Adrenal gland (tissue), 12 donors: Measurements from ENCODE around the gene LIPC. TPM values are rescaled to one million over a fixed set of nuclear protein-coding genes. Genes with fewer than 3 reads are reported as not detected.

ENCODE experiments used
- DNase-seq, 7 donors: peaks; one replicate each; pipeline ENCODE4 v3.0.0-alpha.2; 2019 to 2020
- H3K27ac ChIP-seq, 5 donors: fragments of 200-600 bp; sonication (generic) in 4 of 5; 1 replicate in 3 of 5; 2 replicates in 2 of 5; pipeline versions ENCODE4 v1.5.1 to v1.8.0; 2016 to 2020; ENCODE audit warnings: mild to moderate bottlenecking in 1 of 5
- H3K27me3 ChIP-seq: fragments of 200-600 bp; 2 replicates; pipeline ENCODE4 v1.8.0; 2021
- H3K36me3 ChIP-seq, 2 donors: fragments of 200-600 bp; replicated peaks in 1 of 2; 1 replicate in 1 of 2; 2 replicates in 1 of 2; pipeline versions ENCODE4 v1.5.1 to v1.8.0; 2018 to 2022
- H3K4me1 ChIP-seq, 2 donors: fragments of 200-600 bp; replicated peaks in 1 of 2; 1 replicate in 1 of 2; 2 replicates in 1 of 2; pipeline versions ENCODE4 v1.5.1 to v1.8.0; 2018 to 2021
- H3K4me3 ChIP-seq, 4 donors: fragments of 200-600 bp; sonication (generic) in 3 of 4; one replicate each; pipeline ENCODE4 v1.5.1; 2016 to 2018
- H3K9me3 ChIP-seq, 3 donors: fragments of 200-600 bp; sonication (generic) in 1 of 3; replicated peaks in 1 of 3; 1 replicate in 2 of 3; 2 replicates in 1 of 3; pipeline versions ENCODE4 v1.5.1 to v1.8.0; 2016 to 2021
- POLR2A ChIP-seq, 2 donors: fragments of 450-650 bp; IDR thresholded peaks; one replicate each; pipeline ENCODE4 v1.6.1; 2017; ENCODE audit warnings: antibody characterized with exemption in 2 of 2, mild to moderate bottlenecking in 2 of 2, moderate library complexity in 1 of 2
- WGBS, 4 donors: extraction: QIAGEN DNeasy Blood & Tissue Kit in 2 of 4; methylation state at CpG; one replicate each; pipeline versions ENCODE4 v1.1.5 to v1.1.7; 2013 to 2017; 5-methylcytosine and 5-hydroxymethylcytosine counted together
- intact Hi-C, 2 donors: fragments of 100-400 bp; cut with DNase I; formaldehyde crosslinking; loops; one replicate each; pipeline versions ENCODE4 v1.14.1 to v1.15.0; 2022 to 2023
- polyA plus RNA-seq, 3 donors: library from polyadenylated mRNA; stranded (reverse); fragments of 200-250 nt in 2 of 3; fragments of 350-450 nt in 1 of 3; fragmentation: Illumina TruSeq in 1 of 3; extraction: RNeasy Lipid Tissue Mini Kit (QIAGEN cat#74804) in 1 of 3; gene quantifications; one replicate each; pipeline ENCODE4 v1.2.3, GENCODE V29; 2013 to 2014
- total RNA-seq, 9 donors: library from RNA; depleted of rRNA in 4 of 9; stranded (reverse); fragments of >200 nt in 4 of 9; fragments of 120-200 nt in 1 of 9; fragmentation: NEBNext Ultra II Directional in 1 of 9; extraction: Animal tissue kit (Norgen Biotek cat#: 25700) in 1 of 9; gene quantifications; one replicate each; pipeline versions ENCODE4 v1.1.0 to v1.2.4, GENCODE V29; 2013 to 2023
- TF ChIP-seq, protein P1 (sequence below), 6 experiments: fragments of 450-650 bp in 4 of 6; fragments of 200-600 bp in 2 of 6; sonication (generic) in 1 of 6; IDR thresholded peaks; 1 replicate in 5 of 6; 2 replicates in 1 of 6; pipeline versions ENCODE4 v1.5.1 to v1.8.0; 2016 to 2021; ENCODE audit warnings: antibody characterized with exemption in 6 of 6, mild to moderate bottlenecking in 2 of 6, moderate library complexity in 1 of 6
- donor health status: healthy with polysubstance abuse.
- donor health status: Bipolar disorder and iron deficiency.
- donor health status: DM: yes; HTN: yes; CAD: no.
- donor health status: DM: no; HTN: no; CAD: no.
- donor health status: DM: no; HTN: no; CAD: no.
- donor health status: DM: yes; HTN: yes; CAD: no.

LIPC gene
- total and polyA plus RNA-seq, 12 donors: 0.11 to 1.0 (median 0.24) TPM; not detected in 5

DNA sequence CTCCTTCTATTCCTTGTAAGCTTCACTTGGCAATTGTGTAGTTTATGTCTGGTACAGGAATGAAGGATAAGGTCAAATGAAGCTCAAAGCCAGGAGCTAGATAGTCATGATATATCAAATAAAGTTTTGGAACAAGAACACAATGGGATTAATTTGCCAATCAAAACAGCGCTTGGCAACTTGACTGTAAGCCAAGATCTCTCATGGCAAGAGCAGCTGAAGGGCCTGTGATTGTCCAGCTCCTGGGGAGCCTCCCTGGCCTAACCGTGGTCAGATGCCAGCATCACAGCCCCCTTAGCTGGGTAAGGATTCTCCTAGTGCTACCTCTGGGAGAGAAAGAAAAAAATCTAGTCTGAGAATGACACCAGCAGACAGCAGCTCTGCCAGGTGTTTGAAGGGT, 97.2 kb downstream of the LIPC start:
- WGBS, 4 donors: 57 to 100% (median 73%) methylated on average over 1 to 2 of the region's 2 CpGs
- TF ChIP-seq, protein P1, sequence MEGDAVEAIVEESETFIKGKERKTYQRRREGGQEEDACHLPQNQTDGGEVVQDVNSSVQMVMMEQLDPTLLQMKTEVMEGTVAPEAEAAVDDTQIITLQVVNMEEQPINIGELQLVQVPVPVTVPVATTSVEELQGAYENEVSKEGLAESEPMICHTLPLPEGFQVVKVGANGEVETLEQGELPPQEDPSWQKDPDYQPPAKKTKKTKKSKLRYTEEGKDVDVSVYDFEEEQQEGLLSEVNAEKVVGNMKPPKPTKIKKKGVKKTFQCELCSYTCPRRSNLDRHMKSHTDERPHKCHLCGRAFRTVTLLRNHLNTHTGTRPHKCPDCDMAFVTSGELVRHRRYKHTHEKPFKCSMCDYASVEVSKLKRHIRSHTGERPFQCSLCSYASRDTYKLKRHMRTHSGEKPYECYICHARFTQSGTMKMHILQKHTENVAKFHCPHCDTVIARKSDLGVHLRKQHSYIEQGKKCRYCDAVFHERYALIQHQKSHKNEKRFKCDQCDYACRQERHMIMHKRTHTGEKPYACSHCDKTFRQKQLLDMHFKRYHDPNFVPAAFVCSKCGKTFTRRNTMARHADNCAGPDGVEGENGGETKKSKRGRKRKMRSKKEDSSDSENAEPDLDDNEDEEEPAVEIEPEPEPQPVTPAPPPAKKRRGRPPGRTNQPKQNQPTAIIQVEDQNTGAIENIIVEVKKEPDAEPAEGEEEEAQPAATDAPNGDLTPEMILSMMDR (IDR thresholded peaks at IDR 0.05): no peak
- TF ChIP-seq POLR2A (IDR thresholded peaks at IDR 0.05): no peak
- H3K27me3 ChIP-seq: no peaks in the 10 kb centered on the region
- H3K36me3 ChIP-seq: no peaks in the 10 kb centered on the region
- no peak overlapping the region for H3K4me3 ChIP-seq
- DNase-seq: peak in 1 of 7 donors; percentile 33
- intact Hi-C loops: no loop called here
- peak overlapping the region in 1 of 5 donors; percentile 67 for H3K27ac ChIP-seq
- H3K9me3 ChIP-seq: no peaks in the 10 kb centered on the region
- peaks cover 9 to 24% of the 10 kb centered on the region in 2 donors for H3K4me1 ChIP-seq

GRCh38 chr15:58530056-58530590, 98.3 kb downstream of the LIPC start:
- Histone ChIP-seq H3K27me3 (no peaks in the 10 kb centered on the region), H3K36me3 (no peaks in the 10 kb centered on the region), H3K4me1 (peaks cover 9 to 17% of the 10 kb centered on the region in 2 donors), H3K4me3 (no peak overlapping the region), H3K27ac (no peak overlapping the region), H3K9me3 (no peaks in the 10 kb centered on the region)
- DNase-seq: peak in 2 of 7 donors; percentile 12 to 34
- WGBS, 4 donors: 85 to 98% (median 94%) methylated on average over 6 to 7 of the region's 7 CpGs
- TF ChIP-seq POLR2A (IDR thresholded peaks at IDR 0.05): no peak
- TF ChIP-seq, protein P1 (IDR thresholded peaks at IDR 0.05): no peak
- intact Hi-C loops: no loop called here

GRCh38 chr15:58532126-58532525, 100.3 kb downstream of the LIPC start:
- DNase-seq: no peak
- Histone ChIP-seq H3K27ac (no peak overlapping the region), H3K27me3 (no peaks in the 10 kb centered on the region), H3K4me3 (no peak overlapping the region), H3K4me1 (peaks cover 9 to 17% of the 10 kb centered on the region in 2 donors), H3K36me3 (no peaks in the 10 kb centered on the region), H3K9me3 (no peaks in the 10 kb centered on the region)
- WGBS, 4 donors: 86 to 94% (median 90%) methylated on average over 3 of the region's 3 CpGs
- intact Hi-C loops: no loop called here
- TF ChIP-seq POLR2A (IDR thresholded peaks at IDR 0.05): no peak
- TF ChIP-seq, protein P1 (IDR thresholded peaks at IDR 0.05): no peak

DNA sequence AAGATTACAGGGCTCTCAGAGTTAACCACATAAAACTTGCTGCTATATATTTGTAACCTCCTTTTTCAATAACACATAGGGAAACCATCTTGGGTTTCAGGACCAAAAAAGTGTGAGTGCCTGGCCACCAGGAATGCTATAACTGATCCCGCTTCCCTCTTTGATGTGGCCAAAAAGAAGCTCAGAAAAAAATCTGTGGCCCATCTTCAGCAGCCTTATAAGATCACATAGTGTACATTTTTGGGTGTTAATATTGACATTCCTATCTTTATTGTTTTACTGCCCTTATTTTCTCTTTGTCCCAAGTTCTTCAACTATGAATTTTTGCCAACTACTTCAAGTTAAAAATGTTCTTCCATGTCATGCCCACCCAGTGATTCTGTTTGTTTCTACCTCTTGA, 102.8 kb downstream of the LIPC start:
- intact Hi-C loops: no loop called here
- H3K27me3 ChIP-seq: no peaks in the 10 kb centered on the region
- no peak overlapping the region for H3K4me3 ChIP-seq
- 95 to 100% (median 98%) methylated on average over 1 of the region's 1 CpG for WGBS, 4 donors
- no peak for DNase-seq
- no peaks in the 10 kb centered on the region for H3K9me3 ChIP-seq
- H3K36me3 ChIP-seq: no peaks in the 10 kb centered on the region
- H3K27ac ChIP-seq: no peak overlapping the region
- H3K4me1 ChIP-seq: no peaks in the 10 kb centered on the region
- TF ChIP-seq, protein P1 (IDR thresholded peaks at IDR 0.05): no peak
- no peak for TF ChIP-seq POLR2A (IDR thresholded peaks at IDR 0.05)
